Panc1 (cell line): ENCODE measurements around the gene ZNF367. TPM values are rescaled to one million over a fixed set of nuclear protein-coding genes. Genes with fewer than 3 reads are reported as not detected.

ENCODE experiments used
- ATAC-seq: fragments of 200-7000 bp; cut with Tn5 transposase; 2 replicates; pipeline ENCODE4 v1.9.1; 2020; ENCODE audit warnings: mild to moderate bottlenecking, moderate library complexity
- BruUV-seq: library from RNA; stranded (reverse); fragments of 400-500 nt; replicated peaks from 2 replicates; lab custom pipeline; 2021; lab: Mats Ljungman, UMichigan
- CTCF ChIA-PET: fragments of 300-600 bp; sonication (Branson Sonifier 250); formaldehyde crosslinking; loops from one replicate; lab custom pipeline; 2022; ENCODE audit warnings: antibody characterized with exemption; lab: Charles Lee
- POLR2A ChIA-PET: fragments of 300-600 bp; sonication (Branson Sonifier 250); formaldehyde crosslinking; loops from one replicate; lab custom pipeline; 2022; ENCODE audit warnings: antibody characterized with exemption; lab: Charles Lee
- DNase-seq: peaks from one replicate; pipeline ENCODE4 v3.0.0-alpha.2; 2010; ENCODE audit warnings: low read depth, low spot score
- H3K27ac ChIP-seq: 2 replicates; pipeline ENCODE4 v1.5.1; 2011; ENCODE audit warnings: mild to moderate bottlenecking, low read length, inconsistent platforms
- H3K27me3 ChIP-seq: fragments of 200-500 bp; sonication (Bioruptor generic); 2 replicates; pipeline ENCODE4 v1.6.0; 2014; ENCODE audit warnings: low read length, inconsistent platforms; ENCODE audit not compliant: control insufficient read depth, insufficient read depth
- H3K36me3 ChIP-seq: fragments of 200-500 bp; sonication (Bioruptor generic); 2 replicates; pipeline ENCODE4 v1.5.1; 2014; ENCODE audit warnings: inconsistent platforms, mild to moderate bottlenecking, low read length, moderate library complexity; ENCODE audit not compliant: control insufficient read depth, insufficient read depth
- H3K4me1 ChIP-seq: 2 replicates; pipeline ENCODE4 v1.5.1; 2011; ENCODE audit warnings: inconsistent platforms, mild to moderate bottlenecking, low read length, moderate library complexity; ENCODE audit not compliant: control insufficient read depth, insufficient read depth
- H3K4me3 ChIP-seq, 2 experiments: 2 replicates each; pipeline ENCODE4 v1.5.1; 2011 to 2012; ENCODE audit warnings: low read depth in 2 of 2, low read length in 2 of 2, mild to moderate bottlenecking in 2 of 2, inconsistent platforms in 1 of 2, moderate library complexity in 1 of 2
- H3K9me3 ChIP-seq: fragments of 200-500 bp; sonication (Bioruptor generic); 2 replicates; pipeline ENCODE4 v1.5.1; 2014; ENCODE audit warnings: low read depth, mild to moderate bottlenecking, inconsistent platforms, low read length, moderate library complexity; ENCODE audit not compliant: control insufficient read depth, insufficient read depth
- CTCF ChIP-seq: fragments of 450-650 bp; IDR thresholded peaks from 2 replicates; pipeline ENCODE4 v1.5.1; 2017; ENCODE audit warnings: mild to moderate bottlenecking
- POLR2AphosphoS5 ChIP-seq: IDR thresholded peaks from 2 replicates; pipeline ENCODE4 v1.6.1; 2012; ENCODE audit warnings: mild to moderate bottlenecking, low read depth, low read length, moderate library complexity
- REST ChIP-seq, 2 experiments: IDR thresholded peaks; 2 replicates each; pipeline ENCODE4 v1.6.1; 2011 to 2012; ENCODE audit warnings: low read depth in 2 of 2, control low read depth in 1 of 2, low read length in 1 of 2, mild to moderate bottlenecking in 1 of 2, moderate library complexity in 1 of 2; ENCODE audit not compliant: insufficient read depth in 1 of 2
- SIN3A ChIP-seq: IDR thresholded peaks from 2 replicates; pipeline ENCODE4 v1.6.1; 2012; ENCODE audit warnings: low read depth, mild to moderate bottlenecking, low read length, moderate library complexity, borderline replicate concordance; ENCODE audit not compliant: insufficient read depth
- TCF7L2 ChIP-seq: IDR thresholded peaks from 2 replicates; pipeline ENCODE4 v1.6.1; 2011; ENCODE audit warnings: mild to moderate bottlenecking, low read depth, low read length, inconsistent platforms
- in situ Hi-C: cut with HindIII; loops from 2 replicates; pipeline ENCODE4 v1.10.0; 2016; ENCODE audit warnings: low sequenced_read_pairs, low pct_unique_long_range_greater_than_20kb
- intact Hi-C: fragments of 100-400 bp; cut with micrococcal nuclease; formaldehyde crosslinking; loops from one replicate; pipeline ENCODE4 v1.10.0; 2022; ENCODE audit not compliant: unreplicated experiment
- total RNA-seq: library from RNA; stranded (reverse); gene quantifications from one replicate; pipeline ENCODE4 v1.2.1, GENCODE V29; 2021; ENCODE audit not compliant: unreplicated experiment

ZNF367 gene
- total RNA-seq, 1 experiment from 2014 or later: 12.4 TPM

- TF ChIP-seq POLR2AphosphoS5: no peak
- TF ChIP-seq SIN3A: no peak
- Histone ChIP-seq H3K36me3 (peaks cover 3% of the 10 kb centered on the region; the same call in 1 of the 2 replicates), H3K9me3 (no peaks in the 10 kb centered on the region), H3K4me1 (peaks cover 14% of the 10 kb centered on the region), H3K27ac (peak overlapping the region; percentile 89), H3K4me3 (peak overlapping the region; percentile 59 to 76), H3K27me3 (no peaks in the 10 kb centered on the region)
- BruUV-seq: TSS peak; percentile 63
- ATAC-seq (no peak), DNase-seq (no peak)
- intact Hi-C loops: no loop called here
- in situ Hi-C loops: no loop called here
- ChIA-PET POLR2A (interaction anchor here (0.6 kb wide), 1 partner anchor 33 kb away, joined by 10 read pairs; no protein-coding TSS in a partner anchor), CTCF (interaction anchor here (0.7 kb wide), 1 partner anchor 55 kb away, joined by 3 read pairs; no protein-coding TSS in a partner anchor)
Observed at GRCh38 chr9:96382839-96383164, 35.4 kb downstream of the ZNF367 start.

- no TSS peak for BruUV-seq
Observed at GRCh38 chr9:96382175-96382574, 36.0 kb downstream of the ZNF367 start.

GRCh38 chr9:96381696-96382095 is 36.5 kb downstream of the ZNF367 start:
- Histone ChIP-seq H3K4me3 (peak overlapping the region in 1 of 2 experiments; percentile 76; a peak in 2 of 4 replicates), H3K4me1 (peaks cover 22% of the 10 kb centered on the region), H3K27me3 (no peaks in the 10 kb centered on the region), H3K27ac (no peak overlapping the region; the same call in 1 of the 2 replicates), H3K9me3 (no peaks in the 10 kb centered on the region), H3K36me3 (no peaks in the 10 kb centered on the region; the same call in 1 of the 2 replicates)
- BruUV-seq: no TSS peak
- in situ Hi-C loops: no loop called here
- TF ChIP-seq SIN3A: no peak
- no peak for TF ChIP-seq CTCF
- TF ChIP-seq TCF7L2: no peak
- no peak for TF ChIP-seq REST (IDR thresholded peaks at IDR 0.05; ENCODE audit: insufficient read depth in 1 of 2, low read depth in 2 of 2, low read length in 1 of 2)
- TF ChIP-seq POLR2AphosphoS5: no peak
- intact Hi-C loops: no loop called here
- CTCF ChIA-PET: no interaction called here
- DNase-seq (no peak), ATAC-seq (no peak)
- POLR2A ChIA-PET: no interaction called here

More at GRCh38 chr9:96382175-96382574, 36.0 kb downstream of the ZNF367 start:
- ChIA-PET POLR2A (no interaction called here), CTCF (interaction anchor here (0.7 kb wide), 1 partner anchor 55 kb away, joined by 3 read pairs; no protein-coding TSS in a partner anchor)
- ATAC-seq (no peak), DNase-seq (no peak)
- Histone ChIP-seq H3K27ac (peak overlapping the region; percentile 89), H3K27me3 (no peaks in the 10 kb centered on the region), H3K4me3 (peak overlapping the region; percentile 59 to 76), H3K36me3 (no peaks in the 10 kb centered on the region; the same call in 1 of the 2 replicates), H3K9me3 (no peaks in the 10 kb centered on the region), H3K4me1 (peaks cover 21% of the 10 kb centered on the region)
- intact Hi-C loops (no loop called here), in situ Hi-C loops (no loop called here)
- TF ChIP-seq POLR2AphosphoS5: no peak
